HG02870 (cell line): ENCODE results near the gene CNPPD1.

Experiments used
- ATAC-seq: cut with Tn5 transposase; IDR thresholded peaks from one replicate; pipeline ENCODE4 v1.9.1; 2021; ENCODE audit warnings: mild to moderate bottlenecking, moderate library complexity; ENCODE audit not compliant: unreplicated experiment

CNPPD1 gene

DNA sequence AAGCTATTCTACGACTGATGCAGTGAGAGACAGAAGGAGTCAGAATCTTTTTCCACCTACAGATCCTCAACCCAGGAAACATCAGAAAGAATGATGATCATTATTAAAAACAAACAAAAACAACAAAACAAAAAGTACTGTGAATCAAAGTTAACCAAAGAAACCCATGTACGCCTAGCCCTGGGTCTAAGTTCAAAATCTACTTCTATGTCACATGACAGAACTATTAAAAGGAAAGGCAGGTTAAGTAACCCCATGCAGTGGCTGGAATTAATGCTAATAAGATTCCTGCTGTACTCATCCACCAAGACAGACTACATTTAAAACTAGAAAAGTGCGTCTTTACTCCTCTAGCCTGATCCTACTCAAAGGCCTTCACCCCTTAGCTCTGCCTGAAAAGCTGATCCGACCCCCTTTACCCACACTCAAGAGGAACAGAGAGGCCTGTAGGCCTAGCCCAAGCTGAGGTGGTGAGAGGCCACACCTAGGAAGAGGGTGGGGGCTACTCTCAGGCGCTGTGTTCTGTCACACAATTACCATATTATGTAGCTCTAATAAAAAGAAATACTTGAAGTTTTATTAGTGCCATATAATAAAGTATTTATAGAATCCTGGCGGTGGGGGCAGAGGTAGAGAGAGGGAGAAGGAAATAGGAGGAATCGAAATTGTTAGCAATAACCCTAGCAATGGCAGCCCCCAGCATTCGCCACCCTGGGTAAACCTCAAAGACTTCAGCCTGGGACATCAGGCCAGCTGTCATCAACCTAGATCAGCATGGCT is 53.2 kb downstream of the CNPPD1 start:
- no peak for ATAC-seq

DNA sequence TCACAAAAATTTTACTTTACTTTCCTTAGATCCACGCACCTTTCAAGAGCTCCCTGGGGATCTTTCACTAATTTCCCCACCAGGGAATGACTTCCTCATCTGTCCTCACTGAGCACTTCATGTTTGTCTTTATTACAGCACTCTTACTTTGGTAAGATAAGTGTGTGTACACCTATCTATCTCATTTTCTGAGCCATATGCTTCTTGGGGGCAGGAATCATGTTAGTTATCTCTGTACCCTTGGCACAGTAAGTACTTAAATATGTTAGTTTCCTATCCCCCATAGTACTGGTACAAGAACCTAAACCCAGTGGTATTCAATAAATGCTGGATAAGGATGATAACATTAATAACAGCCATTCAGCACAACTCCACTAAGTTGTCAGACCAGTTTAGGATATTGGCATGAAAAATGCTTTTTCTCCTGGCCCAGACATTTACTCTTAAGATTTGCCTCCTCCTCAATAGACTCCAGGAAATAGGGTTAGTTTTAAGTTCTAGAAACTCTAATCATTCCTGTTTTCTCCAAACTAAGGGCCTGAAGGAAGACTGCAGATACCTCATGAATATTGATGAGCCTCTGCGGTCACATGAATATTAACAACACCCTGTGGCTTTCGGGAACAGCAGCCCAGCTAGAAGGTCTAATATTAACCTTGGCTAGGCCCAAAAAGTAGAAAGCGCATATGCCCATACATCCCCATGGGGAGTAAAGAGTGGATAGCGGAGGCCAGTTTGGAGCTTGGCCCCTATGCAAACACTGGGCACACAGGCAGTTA is 54.3 kb downstream of the CNPPD1 start:
- ATAC-seq, result no peak
